ENCODE results near the gene CCL26. TPM values are rescaled to one million over a fixed set of nuclear protein-coding genes. Genes with fewer than 3 reads are reported as not detected.
"Not testable (repeated sequence)": the region's sequence is repeated elsewhere in the genome, so short reads cannot be mapped to it uniquely, and the experiment has no call there.

Gene CCL26
- total and polyA plus RNA-seq, 2 experiments from 2014 or later, result 3.0 to 18.4 TPM

- Histone ChIP-seq H3K4me2 (no peak overlapping the region), H3K4me1 (ENCODE audit: insufficient read depth) (no peaks in the 10 kb centered on the region), H3K4me3 (no peak overlapping the region), H3K79me2 (replicated peaks; ENCODE audit: insufficient read depth) (no peaks in the 10 kb centered on the region), H3K27me3 (ENCODE audit: insufficient read depth) (no peaks in the 10 kb centered on the region), H3K27ac (ENCODE audit: low read depth) (no peak overlapping the region), H3F3A (replicated peaks; ENCODE audit: low read depth) (no peaks in the 10 kb centered on the region), H4K20me1 (replicated peaks; ENCODE audit: insufficient read depth) (no peaks in the 10 kb centered on the region; the same call in 1 of the 2 replicates), H3K36me3 (ENCODE audit: insufficient read depth) (no peaks in the 10 kb centered on the region), H2AFZ (no peak overlapping the region), H3K9me2 (ENCODE audit: insufficient read depth) (no peaks in the 10 kb centered on the region)
- Mint-ChIP-seq H3K36me3 (ENCODE audit: low read depth) (no peaks in the 10 kb centered on the region), H3K27ac (no peak overlapping the region), H3K4me1 (no peaks in the 10 kb centered on the region), H3K9me3 (no peaks in the 10 kb centered on the region), H3K4me3 (no peak overlapping the region), H3K27me3 (ENCODE audit: insufficient read depth, low read depth, poor library complexity) (peaks cover 1% of the 10 kb centered on the region)
- no peak for TF ChIP-seq ZNF462 (CRISPR knock-in tag; IDR thresholded peaks at IDR 0.05)
- TF ChIP-seq ETS1 (IDR thresholded peaks at IDR 0.05), result no peak
- no peak for TF ChIP-seq ZNF331 (CRISPR knock-in tag; IDR thresholded peaks at IDR 0.05; ENCODE audit: low read depth)
- TF ChIP-seq REST (IDR thresholded peaks at IDR 0.05; ENCODE audit: unreplicated experiment), result no peak
- TF ChIP-seq CREB1 (CRISPR knock-in tag; IDR thresholded peaks at IDR 0.05; ENCODE audit: low read depth), result no peak
- TF ChIP-seq STAT1 (IDR thresholded peaks at IDR 0.05; ENCODE audit: unreplicated experiment), result no peak
- no peak for TF ChIP-seq NANOG (IDR thresholded peaks at IDR 0.05; ENCODE audit: borderline replicate concordance)
- TF ChIP-seq CTCF (conservative IDR thresholded peaks at IDR 0.05; ENCODE audit: low read depth in 2 of 2), result no peak
- no peak for TF ChIP-seq EZH2phosphoT487 (IDR thresholded peaks at IDR 0.05; ENCODE audit: unreplicated experiment)
- no peak for TF ChIP-seq ZNF114 (CRISPR knock-in tag; IDR thresholded peaks at IDR 0.05)
- DNase-seq (ENCODE audit: low spot score) (no peak), ATAC-seq (no peak)
Observed at GRCh38 chr7:75722373-75722772, 49.6 kb downstream of the CCL26 start.

GRCh38 chr7:75721922-75722321, 50.1 kb downstream of the CCL26 start:
- H3K4me2 ChIP-seq; ATAC-seq; H3K4me1 Mint-ChIP-seq; H3K4me1 ChIP-seq (ENCODE audit: insufficient read depth); H3K9me2 ChIP-seq (ENCODE audit: insufficient read depth); DNase-seq (ENCODE audit: low spot score); H3K27ac ChIP-seq (ENCODE audit: low read depth); H3F3A ChIP-seq (replicated peaks; ENCODE audit: low read depth); H3K79me2 ChIP-seq (replicated peaks; ENCODE audit: insufficient read depth); H3K36me3 Mint-ChIP-seq (ENCODE audit: low read depth); H3K27ac Mint-ChIP-seq; H2AFZ ChIP-seq; H3K27me3 Mint-ChIP-seq (ENCODE audit: insufficient read depth, low read depth, poor library complexity); H4K20me1 ChIP-seq (replicated peaks; ENCODE audit: insufficient read depth); H3K27me3 ChIP-seq (ENCODE audit: insufficient read depth); H3K9me3 Mint-ChIP-seq; H3K4me3 ChIP-seq; H3K36me3 ChIP-seq (ENCODE audit: insufficient read depth); H3K4me3 Mint-ChIP-seq: not testable (repeated sequence)

Data from GM23338 (cell line).